ENCODE data around the gene BET1. TPM values are rescaled to one million over a fixed set of nuclear protein-coding genes. Genes with fewer than 3 reads are reported as not detected.

Gene BET1, protein sequence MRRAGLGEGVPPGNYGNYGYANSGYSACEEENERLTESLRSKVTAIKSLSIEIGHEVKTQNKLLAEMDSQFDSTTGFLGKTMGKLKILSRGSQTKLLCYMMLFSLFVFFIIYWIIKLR
- total RNA-seq = 16.2 TPM

DNA sequence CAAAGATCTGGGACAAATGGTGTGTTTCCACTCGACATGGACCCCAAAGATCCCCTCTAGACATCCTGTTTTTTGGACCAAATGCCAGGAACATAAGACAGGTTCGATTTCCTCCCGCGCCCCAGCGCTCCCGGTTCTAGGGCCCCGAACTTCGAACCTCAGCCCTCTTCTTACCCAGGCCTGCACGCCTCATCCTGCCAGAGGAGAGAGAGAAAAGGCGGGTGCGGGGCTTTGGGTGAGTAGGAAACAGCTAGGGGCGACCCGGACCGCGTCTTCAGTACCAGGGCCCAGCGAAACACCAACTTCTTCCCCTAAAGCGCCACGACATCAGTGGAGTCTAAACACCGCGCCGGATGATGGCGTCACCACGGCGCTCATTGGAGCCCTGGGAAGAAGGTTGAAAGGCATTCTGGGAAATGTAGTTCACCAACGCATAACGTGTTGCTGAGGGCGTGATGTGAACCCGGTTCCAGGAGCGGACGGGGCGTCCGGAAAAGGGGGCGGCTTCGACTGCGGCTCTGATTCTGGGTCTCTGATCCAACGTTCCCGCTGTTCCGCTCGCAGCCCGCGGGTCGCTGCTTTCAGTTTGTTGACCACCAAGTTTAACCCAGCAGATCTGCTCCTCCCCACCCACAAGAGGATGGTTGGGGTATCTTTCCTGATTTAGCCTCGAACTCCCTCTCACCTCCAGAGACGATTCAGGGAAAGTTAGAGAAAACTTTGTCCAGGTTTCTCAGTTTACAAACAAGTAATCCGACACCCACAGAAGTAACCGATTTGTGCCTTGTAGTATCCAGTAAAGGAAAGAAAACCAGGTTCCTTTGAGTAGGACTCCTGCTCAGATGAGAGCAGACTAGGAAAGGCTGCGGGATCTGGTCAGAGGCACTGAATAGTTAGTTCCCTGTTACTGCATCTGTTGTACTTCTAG lies at the start of gene BET1:
BET1 (minus strand) TSS at position 332 of the 928 bp plus-strand sequence; CDS start at position 193, 139 bp downstream.
- Histone ChIP-seq H3K27me3 (ENCODE audit: insufficient read depth, low read length) (peaks cover 23% of the 10 kb centered on the region), H3K4me1 (ENCODE audit: insufficient read depth, low read length) (peaks cover 20% of the 10 kb centered on the region), H3K4me3 (ENCODE audit: low read length) (peak within 1 kb of the TSS; percentile 65), H3K9me3 (ENCODE audit: low read depth, low read length) (no peaks in the 10 kb centered on the region)

DNA sequence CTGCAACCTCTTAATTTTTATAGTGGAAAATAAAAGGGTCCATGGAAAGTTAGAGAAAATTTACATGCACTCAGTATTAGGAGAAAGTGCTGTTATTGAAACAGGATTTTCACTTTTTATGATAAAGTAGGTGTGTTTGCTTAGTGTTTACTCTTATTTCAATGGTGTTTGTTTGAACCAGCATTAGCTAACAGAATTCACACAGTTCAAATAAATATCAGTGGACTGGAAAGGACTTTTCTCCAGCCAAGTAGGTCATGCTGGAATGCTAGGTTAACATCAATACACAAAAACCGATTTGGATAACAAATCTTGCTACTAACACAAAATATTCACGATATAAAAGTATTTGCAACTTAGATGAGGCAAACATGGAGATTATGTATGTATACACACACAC lies 49.4 kb upstream of the BET1 start:
- peaks cover 26% of the 10 kb centered on the region for H3K4me1 ChIP-seq (ENCODE audit: insufficient read depth, low read length)
- H3K4me3 ChIP-seq (ENCODE audit: low read length) = no peak overlapping the region
- peaks cover 8% of the 10 kb centered on the region for H3K27me3 ChIP-seq (ENCODE audit: insufficient read depth, low read length)
- H3K9me3 ChIP-seq (ENCODE audit: low read depth, low read length) = no peaks in the 10 kb centered on the region

DNA sequence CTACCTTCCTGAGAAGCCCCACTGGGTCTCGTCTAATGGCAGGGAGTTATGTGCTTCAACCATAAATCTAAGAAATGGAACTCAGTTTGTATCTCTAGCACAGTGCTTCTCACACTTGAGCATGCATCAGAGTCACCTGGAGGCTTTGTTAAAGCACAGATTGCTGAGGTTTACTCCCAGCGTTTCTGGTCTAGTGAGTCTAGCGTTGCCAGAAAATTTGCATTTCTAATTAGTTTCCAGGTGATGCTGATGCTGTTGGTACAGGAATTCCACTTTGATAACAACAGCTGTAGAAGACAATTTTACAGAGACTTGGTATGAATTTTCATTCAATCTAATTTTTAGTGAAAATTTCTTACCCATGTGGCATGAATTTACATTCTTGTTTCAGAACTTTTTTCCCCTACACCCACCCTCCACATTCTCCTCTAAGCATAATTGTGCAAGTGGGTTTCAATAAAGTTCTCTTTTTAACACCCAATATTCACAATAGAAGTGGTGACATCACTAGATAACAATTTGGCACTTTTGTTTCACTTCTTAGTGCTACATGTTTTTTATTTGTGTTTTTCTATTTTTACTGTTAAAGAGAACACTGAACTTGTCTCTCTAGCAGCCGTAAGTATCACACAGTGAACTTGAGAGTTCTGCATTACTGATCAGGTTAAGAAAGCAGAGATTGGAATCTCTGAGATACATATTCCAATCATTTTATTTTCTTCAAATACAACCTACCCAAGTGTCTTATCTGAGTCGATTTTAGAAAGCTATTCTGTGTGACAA lies 48.4 kb upstream of the BET1 start:
- peaks cover 30% of the 10 kb centered on the region for H3K4me1 ChIP-seq (ENCODE audit: insufficient read depth, low read length)
- H3K4me3 ChIP-seq (ENCODE audit: low read length) = no peak overlapping the region

DNA sequence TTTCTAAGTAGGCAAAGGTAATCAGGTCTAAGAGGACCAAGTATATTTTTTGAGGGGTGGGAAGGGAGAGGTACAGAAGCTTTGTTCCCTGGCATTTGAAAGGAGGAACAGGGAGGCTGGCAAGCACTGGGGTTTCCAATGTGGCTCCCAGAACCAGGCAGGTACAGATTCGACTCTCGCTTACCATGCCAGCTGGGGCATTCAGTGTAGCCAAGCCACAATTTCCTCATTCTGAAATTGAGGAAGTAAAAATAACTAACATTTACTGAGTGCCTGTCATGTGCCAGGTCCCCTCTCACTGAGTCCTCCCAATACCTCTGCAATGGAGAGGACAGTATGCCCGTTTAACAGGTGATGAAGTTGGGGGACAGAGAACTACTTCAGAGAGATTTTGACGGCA lies 45.9 kb upstream of the BET1 start:
- H3K9me3 ChIP-seq (ENCODE audit: low read depth, low read length) = no peaks in the 10 kb centered on the region
- H3K4me3 ChIP-seq (ENCODE audit: low read length) = no peak overlapping the region
- peaks cover 30% of the 10 kb centered on the region for H3K4me1 ChIP-seq (ENCODE audit: insufficient read depth, low read length)
- peaks cover 8% of the 10 kb centered on the region for H3K27me3 ChIP-seq (ENCODE audit: insufficient read depth, low read length)

More for the DNA sequence above, 48.4 kb upstream of the BET1 start:
- Histone ChIP-seq H3K27me3 (ENCODE audit: insufficient read depth, low read length) (peaks cover 8% of the 10 kb centered on the region), H3K9me3 (ENCODE audit: low read depth, low read length) (no peaks in the 10 kb centered on the region)

DNA sequence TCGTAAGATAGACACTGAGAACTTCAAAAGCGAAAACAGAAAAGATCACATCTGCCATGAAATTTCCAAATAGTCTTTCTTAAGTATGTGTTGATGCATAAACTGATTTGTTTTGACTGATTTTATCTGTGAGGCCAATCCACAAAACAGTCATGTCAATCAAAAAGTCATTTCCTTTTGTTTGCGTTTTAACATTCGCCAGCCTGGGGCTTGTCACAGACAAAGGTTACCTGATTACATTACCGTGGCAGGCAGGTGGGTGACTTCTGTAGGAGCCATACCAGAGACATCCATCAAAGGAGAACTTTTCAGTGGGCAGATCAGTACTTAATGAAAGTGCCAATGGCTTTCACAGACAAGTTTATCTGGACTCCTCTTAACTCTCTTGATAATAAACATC lies 45.5 kb upstream of the BET1 start:
- peaks cover 8% of the 10 kb centered on the region for H3K27me3 ChIP-seq (ENCODE audit: insufficient read depth, low read length)
- no peaks in the 10 kb centered on the region for H3K9me3 ChIP-seq (ENCODE audit: low read depth, low read length)
- H3K4me3 ChIP-seq (ENCODE audit: low read length) = no peak overlapping the region
- H3K4me1 ChIP-seq (ENCODE audit: insufficient read depth, low read length) = peaks cover 30% of the 10 kb centered on the region

DNA sequence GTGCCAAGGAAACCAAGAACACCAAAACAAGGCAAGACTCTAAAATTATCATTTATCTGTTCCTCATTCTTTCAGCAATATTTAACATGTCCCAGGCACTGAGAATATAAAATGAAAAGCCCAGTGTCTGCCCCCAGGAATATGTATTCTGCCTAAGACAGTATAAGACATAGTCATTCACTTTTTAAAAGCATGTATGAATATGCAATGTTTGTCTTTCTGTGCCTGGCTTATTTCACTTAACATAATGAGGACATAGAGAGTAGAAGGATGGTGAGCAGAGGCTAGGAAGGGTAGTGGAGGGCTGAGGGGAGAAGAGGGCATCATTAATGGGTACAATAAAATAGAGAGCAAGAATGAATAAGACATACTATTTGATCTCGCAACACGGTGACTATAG lies 44.6 kb upstream of the BET1 start:
- H3K27me3 ChIP-seq (ENCODE audit: insufficient read depth, low read length) = peaks cover 5% of the 10 kb centered on the region

DNA sequence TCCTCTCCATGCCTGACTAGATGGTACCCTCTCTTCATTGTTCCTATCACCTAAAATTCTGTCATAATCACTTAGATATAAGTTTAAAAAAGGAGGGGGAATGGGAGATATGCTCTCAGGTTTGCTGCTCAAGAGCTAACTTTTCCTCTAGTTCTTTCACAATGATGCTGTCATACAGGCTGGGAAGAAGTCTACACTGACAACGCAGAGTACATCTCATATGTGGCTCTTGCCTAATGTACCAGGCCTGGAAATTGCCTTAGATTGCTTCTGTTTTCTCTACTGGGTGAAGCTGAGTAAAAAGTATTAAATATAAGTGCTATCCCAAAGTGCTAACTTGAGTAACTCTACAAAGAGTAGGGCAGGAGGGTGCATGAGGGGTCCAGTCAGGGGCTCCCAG lies 43.8 kb upstream of the BET1 start:
- Histone ChIP-seq H3K4me3 (ENCODE audit: low read length) (no peak overlapping the region), H3K9me3 (ENCODE audit: low read depth, low read length) (no peaks in the 10 kb centered on the region), H3K27me3 (ENCODE audit: insufficient read depth, low read length) (no peaks in the 10 kb centered on the region), H3K4me1 (ENCODE audit: insufficient read depth, low read length) (peaks cover 39% of the 10 kb centered on the region)

More for the DNA sequence above, 44.6 kb upstream of the BET1 start:
- H3K9me3 ChIP-seq (ENCODE audit: low read depth, low read length) = no peaks in the 10 kb centered on the region
- H3K4me1 ChIP-seq (ENCODE audit: insufficient read depth, low read length) = peaks cover 31% of the 10 kb centered on the region
- no peak overlapping the region for H3K4me3 ChIP-seq (ENCODE audit: low read length)

DNA sequence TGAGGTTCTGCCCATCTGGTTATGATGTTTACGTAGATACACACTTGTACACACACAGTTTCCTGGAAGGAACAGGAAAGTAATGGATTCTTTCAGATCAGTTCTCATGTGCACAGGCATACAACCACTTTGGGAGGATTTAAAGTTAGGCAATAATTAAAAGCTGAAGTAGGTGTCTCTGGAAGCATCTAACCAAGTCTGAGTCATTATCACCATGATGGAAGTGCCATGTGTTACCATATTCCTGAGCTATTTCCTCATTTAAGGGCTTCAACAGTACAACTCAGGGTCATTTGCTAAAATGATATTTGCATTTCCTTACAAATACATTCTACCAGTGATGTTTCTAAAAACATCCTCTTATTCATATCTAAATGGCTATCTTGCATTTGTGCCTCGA lies 41.4 kb upstream of the BET1 start:
- Histone ChIP-seq H3K4me3 (ENCODE audit: low read length) (no peak overlapping the region), H3K27me3 (ENCODE audit: insufficient read depth, low read length) (peaks cover 5% of the 10 kb centered on the region), H3K4me1 (ENCODE audit: insufficient read depth, low read length) (peaks cover 24% of the 10 kb centered on the region), H3K9me3 (ENCODE audit: low read depth, low read length) (no peaks in the 10 kb centered on the region)

DNA sequence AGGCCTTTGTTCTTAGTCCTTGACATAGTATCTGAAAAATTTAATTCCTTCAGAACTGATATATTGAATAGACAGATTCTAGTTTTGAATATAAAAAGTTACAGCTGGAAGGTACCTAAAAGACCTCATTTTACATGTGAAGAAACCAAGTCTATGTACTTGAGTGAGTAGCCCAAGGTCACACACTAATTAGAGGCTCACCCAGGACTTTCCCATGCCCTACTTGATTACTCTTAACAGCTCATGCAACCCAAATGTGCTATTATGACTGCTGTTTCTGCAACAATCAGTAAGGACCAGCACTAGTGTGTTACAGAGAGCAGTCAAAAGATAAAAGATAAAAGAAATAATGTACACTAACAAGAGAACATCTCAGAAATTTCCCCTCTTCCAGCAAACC lies 40.7 kb upstream of the BET1 start:
- Histone ChIP-seq H3K27me3 (ENCODE audit: insufficient read depth, low read length) (peaks cover 13% of the 10 kb centered on the region), H3K4me1 (ENCODE audit: insufficient read depth, low read length) (peaks cover 17% of the 10 kb centered on the region), H3K9me3 (ENCODE audit: low read depth, low read length) (no peaks in the 10 kb centered on the region), H3K4me3 (ENCODE audit: low read length) (no peak overlapping the region)

DNA sequence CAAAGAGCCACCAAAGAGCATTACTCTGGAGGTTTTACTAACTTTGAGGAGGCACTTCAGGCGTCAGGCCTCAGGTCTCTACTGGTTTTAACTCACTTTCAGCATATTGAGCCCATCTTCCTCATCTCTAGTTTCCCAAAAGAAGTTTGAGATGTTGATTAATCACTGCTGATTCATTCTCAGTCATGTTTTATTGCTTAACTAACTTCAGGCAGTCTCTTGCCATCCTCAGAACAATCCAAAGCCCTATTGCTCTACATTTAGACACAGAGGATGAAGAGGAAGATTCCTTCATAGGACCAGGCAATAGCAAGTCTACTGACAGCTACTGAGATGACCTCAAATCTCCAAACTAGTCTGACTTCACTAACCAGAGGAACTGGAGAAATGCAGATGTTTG lies 39.1 kb upstream of the BET1 start:
- Histone ChIP-seq H3K27me3 (ENCODE audit: insufficient read depth, low read length) (peaks cover 26% of the 10 kb centered on the region), H3K4me3 (ENCODE audit: low read length) (no peak overlapping the region), H3K9me3 (ENCODE audit: low read depth, low read length) (no peaks in the 10 kb centered on the region), H3K4me1 (ENCODE audit: insufficient read depth, low read length) (peaks cover 12% of the 10 kb centered on the region)

DNA sequence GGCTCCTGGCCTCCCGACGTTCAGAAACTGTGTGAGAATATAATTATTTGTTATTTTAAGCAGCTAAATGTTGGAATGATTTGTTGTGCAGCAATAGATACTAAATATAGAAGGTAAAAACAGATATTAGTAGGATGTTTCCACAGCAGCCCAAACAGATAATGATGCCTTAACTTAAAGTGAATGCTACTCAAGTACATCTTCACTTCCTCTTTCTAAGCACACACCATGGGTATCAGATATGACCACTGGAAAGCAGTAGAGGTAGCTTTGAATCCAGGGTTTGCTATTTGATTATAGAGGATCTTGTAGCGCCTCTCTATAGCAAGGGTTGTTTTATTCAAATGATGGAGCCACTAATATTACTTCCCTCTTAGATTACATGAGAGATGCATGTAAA lies 38.2 kb upstream of the BET1 start:
- peaks cover 9% of the 10 kb centered on the region for H3K4me1 ChIP-seq (ENCODE audit: insufficient read depth, low read length)
- peaks cover 31% of the 10 kb centered on the region for H3K27me3 ChIP-seq (ENCODE audit: insufficient read depth, low read length)
- no peak overlapping the region for H3K4me3 ChIP-seq (ENCODE audit: low read length)
- no peaks in the 10 kb centered on the region for H3K9me3 ChIP-seq (ENCODE audit: low read depth, low read length)

DNA sequence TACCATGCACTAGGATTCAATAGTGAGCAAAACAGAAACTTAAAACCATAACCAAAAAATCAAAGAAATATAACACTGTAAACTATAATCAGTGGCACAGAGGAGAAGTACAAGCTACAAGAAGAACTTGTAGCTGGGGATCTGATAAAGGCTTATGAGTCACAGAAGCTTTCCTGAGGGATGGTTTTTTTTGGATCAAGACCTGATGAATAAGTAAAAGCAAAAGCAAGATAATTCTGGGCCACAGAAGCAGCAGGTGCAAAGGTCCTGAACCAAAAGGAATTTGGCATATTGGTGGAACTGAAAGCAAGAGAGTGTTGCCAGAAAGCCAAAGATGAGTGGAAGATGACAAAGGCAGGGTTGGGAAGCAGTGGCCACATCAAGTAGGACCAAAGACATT lies 37.4 kb upstream of the BET1 start:
- Histone ChIP-seq H3K9me3 (ENCODE audit: low read depth, low read length) (no peaks in the 10 kb centered on the region), H3K27me3 (ENCODE audit: insufficient read depth, low read length) (peaks cover 38% of the 10 kb centered on the region), H3K4me3 (ENCODE audit: low read length) (no peak overlapping the region), H3K4me1 (ENCODE audit: insufficient read depth, low read length) (peaks cover 9% of the 10 kb centered on the region)

DNA sequence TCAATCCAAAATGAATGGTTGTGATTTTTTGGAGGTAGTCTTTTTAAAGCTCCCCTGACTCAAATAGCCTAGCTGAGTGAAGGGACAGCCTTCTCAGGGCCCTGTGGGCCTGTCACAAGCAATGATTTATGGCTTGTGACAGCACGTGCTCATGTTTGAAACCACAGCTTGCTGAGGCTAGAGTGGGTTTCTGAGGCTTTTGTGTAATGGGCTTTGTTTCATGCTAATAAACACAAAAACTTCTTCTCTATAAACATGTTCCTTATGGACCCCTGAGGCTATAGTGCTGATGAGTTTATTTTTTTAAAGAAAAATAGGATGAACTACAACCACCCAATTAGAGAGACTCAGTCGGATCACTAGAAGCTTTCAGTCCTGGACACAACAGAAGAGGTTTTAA lies 36.1 kb upstream of the BET1 start:
- peaks cover 38% of the 10 kb centered on the region for H3K27me3 ChIP-seq (ENCODE audit: insufficient read depth, low read length)
- H3K4me1 ChIP-seq (ENCODE audit: insufficient read depth, low read length) = peaks cover 9% of the 10 kb centered on the region
- no peak overlapping the region for H3K4me3 ChIP-seq (ENCODE audit: low read length)
- H3K9me3 ChIP-seq (ENCODE audit: low read depth, low read length) = no peaks in the 10 kb centered on the region

DNA sequence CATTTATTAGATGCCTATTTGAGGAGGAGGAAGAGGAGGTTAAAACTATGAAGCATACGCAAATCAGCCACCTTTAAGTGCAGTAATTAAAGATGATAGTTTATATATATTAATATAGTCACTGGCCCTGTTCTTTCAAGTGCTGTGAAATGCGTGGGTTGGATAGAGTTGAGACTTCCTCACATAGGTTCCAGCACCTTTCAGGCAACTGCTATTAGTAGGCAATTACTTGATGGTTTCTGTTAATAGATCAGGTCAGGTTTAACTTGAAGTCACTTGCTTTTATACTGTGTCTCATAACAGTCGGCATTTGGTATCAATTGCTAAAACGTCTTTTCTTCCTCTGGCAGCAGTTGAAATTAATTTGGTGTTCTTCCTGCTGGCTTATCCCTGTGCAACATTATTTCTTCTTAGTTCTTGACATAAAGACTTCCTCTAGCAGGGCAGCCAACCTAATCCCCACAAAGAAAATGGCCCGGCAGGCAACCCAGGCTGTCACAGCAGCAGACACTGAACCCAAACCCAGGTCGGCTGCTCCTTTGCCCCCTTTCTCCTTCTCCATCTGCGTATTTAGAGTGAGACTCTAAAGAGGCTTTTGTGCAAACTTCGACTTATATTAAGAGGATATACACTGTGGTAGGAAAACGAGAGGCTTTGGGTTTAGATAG lies 35.3 kb upstream of the BET1 start:
- Histone ChIP-seq H3K27me3 (ENCODE audit: insufficient read depth, low read length) (peaks cover 38% of the 10 kb centered on the region), H3K4me3 (ENCODE audit: low read length) (no peak overlapping the region), H3K4me1 (ENCODE audit: insufficient read depth, low read length) (peaks cover 9% of the 10 kb centered on the region), H3K9me3 (ENCODE audit: low read depth, low read length) (no peaks in the 10 kb centered on the region)

DNA sequence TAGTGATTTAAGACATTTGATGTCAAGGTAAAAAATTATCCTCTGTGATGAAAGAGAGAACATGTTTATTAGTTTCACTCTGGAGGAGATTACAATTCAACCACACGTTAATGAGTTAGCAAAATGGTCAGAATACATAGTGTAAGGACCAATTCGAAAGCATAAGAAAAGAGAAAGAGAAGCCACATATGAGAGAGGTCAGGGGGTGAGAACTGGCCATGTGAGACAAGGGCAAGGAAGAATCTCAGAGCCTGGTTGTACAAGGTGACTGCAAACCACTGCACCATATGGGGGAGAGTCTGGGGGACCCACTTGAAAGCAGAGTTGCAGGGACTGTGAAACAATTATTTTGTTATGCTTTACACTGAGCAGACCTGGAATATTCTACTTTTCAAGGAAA lies 27.7 kb upstream of the BET1 start:
- Histone ChIP-seq H3K4me1 (ENCODE audit: insufficient read depth, low read length) (no peaks in the 10 kb centered on the region), H3K9me3 (ENCODE audit: low read depth, low read length) (no peaks in the 10 kb centered on the region), H3K4me3 (ENCODE audit: low read length) (no peak overlapping the region), H3K27me3 (ENCODE audit: insufficient read depth, low read length) (peaks cover 7% of the 10 kb centered on the region)

Measured in mononuclear cell (primary cell).